H1 (cell line): ENCODE measurements around the gene TBX3. TPM values are rescaled to one million over a fixed set of nuclear protein-coding genes. Genes with fewer than 3 reads are reported as not detected.

ENCODE experiments used
- CHD7 ChIP-seq: fragments of 300-600 bp; sonication (generic); IDR thresholded peaks from 2 replicates; pipeline ENCODE4 v1.7.1; 2012; ENCODE audit warnings: low read length, moderate library complexity, mild to moderate bottlenecking, inconsistent platforms; ENCODE audit not compliant: insufficient replicate concordance
- CTBP2 ChIP-seq: IDR thresholded peaks from 2 replicates; pipeline ENCODE4 v1.7.0; 2011; ENCODE audit warnings: borderline replicate concordance, mild to moderate bottlenecking, moderate library complexity, mixed read lengths, low read length; ENCODE audit not compliant: insufficient read depth, insufficient read length
- CTCF ChIP-seq, 3 experiments: IDR thresholded peaks; 1 replicate in 2 of 3; 2 replicates in 1 of 3; pipeline versions ENCODE4 v1.5.1 to v1.6.1; 2011; ENCODE audit warnings: low read length in 3 of 3, mild to moderate bottlenecking in 3 of 3, inconsistent platforms in 2 of 3, low read depth in 1 of 3, moderate library complexity in 1 of 3; ENCODE audit not compliant: insufficient read depth in 1 of 3; ENCODE audit errors: control extremely low read depth in 1 of 3
- TBP ChIP-seq: IDR thresholded peaks from 2 replicates; pipeline ENCODE4 v1.6.1; 2011; ENCODE audit warnings: low read depth, low read length, improper control_type of control experiment
- polyA plus RNA-seq, 7 experiments: library from polyadenylated mRNA; depleted of rRNA in 3 of 7; stranded (reverse) in 5 of 7; unstranded in 2 of 7; fragments of >200 nt in 5 of 7; fragments of 200-250 nt in 2 of 7; gene quantifications; 1 replicate in 5 of 7; 2 replicates in 1 of 7; 4 replicates in 1 of 7; pipeline versions ENCODE4 v1.2.1 to v1.2.3, GENCODE V29; 2011 to 2013; ENCODE audit warnings: missing spikeins in 2 of 7, mixed read lengths in 2 of 7
- total RNA-seq: library from RNA; stranded (reverse); fragmentation: NEBNext Ultra II Directional; extraction: Animal tissue kit (Norgen Biotek cat#: 25700); gene quantifications from 2 replicates; pipeline ENCODE4 v1.2.1, GENCODE V29; 2021

TBX3 gene
- total and polyA plus RNA-seq, 2 of the 8 experiments (the other 6 are each of a cell fraction or from before 2014, with no cell fraction given), result 0.09 to 1.0 TPM

GRCh38 chr12:114668151-114668885 lies 15.7 kb downstream of the TBX3 start (continued):
- peak; percentile 94 for TF ChIP-seq CTBP2
- TF ChIP-seq CHD7, result no peak
- peak; percentile 50 to 79 (median 54) for TF ChIP-seq CTCF (IDR thresholded peaks at IDR 0.05; ENCODE audit: control extremely low read depth in 1 of 3, insufficient read depth in 1 of 3, low read depth in 1 of 3, low read length in 3 of 3)
- TF ChIP-seq TBP, result peak; percentile 11; the same call in 1 of the 2 replicates
